ENCODE data around the gene GALK1. TPM values are rescaled to one million over a fixed set of nuclear protein-coding genes. Genes with fewer than 3 reads are reported as not detected.

Gene GALK1
- total RNA-seq, 1 donor from 2014 or later: 33.0 TPM

DNA sequence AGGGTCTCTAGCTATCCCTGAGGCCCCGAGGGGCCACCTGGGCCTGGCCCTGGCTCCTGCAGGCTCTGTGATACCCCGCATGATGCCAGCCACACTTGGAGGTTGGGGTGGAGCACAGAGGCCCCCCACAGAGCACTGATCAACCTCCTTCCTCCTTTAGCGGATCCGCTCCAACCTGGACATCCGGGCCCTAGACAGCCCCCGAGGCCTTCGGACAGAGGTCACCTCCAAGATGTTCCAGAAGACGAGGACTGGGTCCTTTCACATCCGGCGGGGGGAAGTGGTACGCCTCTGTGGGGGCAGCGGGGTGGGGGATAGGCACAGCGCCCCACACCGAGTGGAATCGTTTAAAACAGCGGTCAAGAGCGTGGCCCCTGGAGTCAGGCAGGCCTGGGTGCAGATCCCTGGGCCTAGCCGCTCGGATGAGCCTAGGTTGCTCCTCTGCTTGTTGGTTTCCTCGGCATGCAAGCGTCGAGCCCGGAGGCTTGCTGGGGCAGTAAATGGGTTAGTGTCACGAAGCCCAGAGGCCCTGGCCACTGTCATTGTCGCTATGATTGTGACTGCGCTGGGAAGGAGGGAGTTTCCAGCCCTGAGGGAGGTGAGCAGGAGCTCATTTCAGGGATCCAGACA lies 33.8 kb downstream of the GALK1 start:
- Mint-ChIP-seq H3K9me3 (no peaks in the 10 kb centered on the region), H3K27ac (no peak overlapping the region), H3K27me3 (peaks cover 3% of the 10 kb centered on the region), H3K4me1 (ENCODE audit: unreplicated experiment) (no peaks in the 10 kb centered on the region), H3K4me3 (no peak overlapping the region), H3K36me3 (no peaks in the 10 kb centered on the region)
- TF ChIP-seq CTCF (conservative IDR thresholded peaks at IDR 0.05): no peak
- DNase-seq (ENCODE audit: extremely low spot score, unreplicated experiment): no peak

DNA sequence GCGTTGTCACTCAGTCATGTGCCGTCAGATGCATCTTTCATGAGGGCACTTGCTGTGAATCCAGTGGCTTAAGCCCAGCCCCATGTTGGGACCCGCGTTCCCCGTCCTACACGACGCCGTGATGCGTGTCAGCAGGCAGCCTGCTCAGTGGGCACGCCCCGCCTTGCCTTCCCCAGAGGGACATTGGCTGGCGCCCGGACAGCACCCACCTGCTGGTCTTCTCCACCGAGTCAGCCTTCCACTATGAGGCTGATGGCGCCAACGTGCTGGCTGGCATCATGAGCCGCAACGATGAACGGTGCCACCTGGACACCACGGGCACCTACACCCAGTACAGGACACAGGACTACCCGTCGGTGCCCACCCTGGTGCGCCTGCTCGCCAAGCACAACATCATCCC lies 34.9 kb downstream of the GALK1 start:
- no peaks in the 10 kb centered on the region for H3K36me3 Mint-ChIP-seq
- no peak overlapping the region for H3K27ac Mint-ChIP-seq
- no peak for DNase-seq (ENCODE audit: extremely low spot score, unreplicated experiment)
- H3K27me3 Mint-ChIP-seq: no peaks in the 10 kb centered on the region
- no peak for TF ChIP-seq CTCF (conservative IDR thresholded peaks at IDR 0.05)
- no peaks in the 10 kb centered on the region for H3K4me1 Mint-ChIP-seq (ENCODE audit: unreplicated experiment)
- H3K9me3 Mint-ChIP-seq: no peaks in the 10 kb centered on the region
- no peak overlapping the region for H3K4me3 Mint-ChIP-seq

- Mint-ChIP-seq H3K36me3 (no peaks in the 10 kb centered on the region), H3K9me3 (no peaks in the 10 kb centered on the region), H3K27me3 (no peaks in the 10 kb centered on the region), H3K4me3 (no peak overlapping the region), H3K27ac (no peak overlapping the region), H3K4me1 (ENCODE audit: unreplicated experiment) (no peaks in the 10 kb centered on the region)
- no peak for DNase-seq (ENCODE audit: extremely low spot score, unreplicated experiment)
- TF ChIP-seq CTCF (conservative IDR thresholded peaks at IDR 0.05): no peak
Observed at GRCh38 chr17:75729351-75729750, 35.6 kb downstream of the GALK1 start.

DNA sequence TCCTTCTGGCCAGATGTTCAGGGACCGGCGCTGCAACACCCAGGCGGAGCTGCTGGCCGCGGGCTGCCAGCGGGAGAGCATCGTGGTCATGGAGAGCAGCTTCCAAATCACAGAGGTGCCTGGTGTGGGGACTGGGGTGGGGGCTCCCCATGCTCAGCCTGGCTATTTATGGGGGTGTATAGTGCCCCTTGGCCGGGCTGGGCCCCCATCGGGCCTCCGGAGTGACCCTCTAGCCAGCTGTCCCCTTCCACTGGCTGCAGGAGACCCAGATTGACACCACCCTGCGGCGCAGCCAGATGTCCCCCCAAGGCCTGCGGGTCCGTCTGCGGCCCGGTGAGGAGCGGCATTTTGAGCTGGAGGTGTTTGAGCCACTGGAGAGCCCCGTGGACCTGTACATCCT lies 37.6 kb downstream of the GALK1 start:
- no peak for DNase-seq (ENCODE audit: extremely low spot score, unreplicated experiment)
- no peaks in the 10 kb centered on the region for H3K4me1 Mint-ChIP-seq (ENCODE audit: unreplicated experiment)
- H3K27me3 Mint-ChIP-seq: peaks cover 8% of the 10 kb centered on the region
- no peak for TF ChIP-seq CTCF (conservative IDR thresholded peaks at IDR 0.05)
- no peaks in the 10 kb centered on the region for H3K9me3 Mint-ChIP-seq
- H3K4me3 Mint-ChIP-seq: no peak overlapping the region
- H3K36me3 Mint-ChIP-seq: no peaks in the 10 kb centered on the region
- H3K27ac Mint-ChIP-seq: no peak overlapping the region

DNA sequence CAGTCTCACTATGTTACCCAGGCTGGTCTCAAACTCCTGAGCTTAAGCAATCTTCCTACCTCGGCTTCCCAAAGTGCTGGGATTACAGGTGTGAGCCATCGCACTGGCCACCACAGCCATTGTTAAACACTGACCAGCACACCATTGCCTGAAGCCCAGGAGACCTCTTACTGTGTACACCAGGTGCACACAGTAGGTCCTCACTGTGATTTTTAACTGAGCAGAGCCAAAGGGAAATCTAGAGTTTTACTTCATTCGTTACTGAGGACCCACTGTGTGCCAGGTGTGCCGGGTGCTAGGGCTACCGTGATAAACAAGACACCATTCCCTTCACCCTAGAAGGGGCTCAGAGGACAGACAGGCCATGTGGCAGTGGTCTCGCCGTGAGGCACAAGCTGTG lies 39.5 kb downstream of the GALK1 start:
- H3K4me3 Mint-ChIP-seq: no peak overlapping the region
- H3K36me3 Mint-ChIP-seq: no peaks in the 10 kb centered on the region
- H3K27me3 Mint-ChIP-seq: peaks cover 19% of the 10 kb centered on the region
- H3K9me3 Mint-ChIP-seq: no peaks in the 10 kb centered on the region
- no peak overlapping the region for H3K27ac Mint-ChIP-seq
- no peak for DNase-seq (ENCODE audit: extremely low spot score, unreplicated experiment)
- no peaks in the 10 kb centered on the region for H3K4me1 Mint-ChIP-seq (ENCODE audit: unreplicated experiment)
- no peak for TF ChIP-seq CTCF (conservative IDR thresholded peaks at IDR 0.05)
